SH-SY5Y (cell line): ENCODE measurements around the gene TFG.

Source experiments
- GATA2 ChIP-seq: IDR thresholded peaks from 2 replicates; pipeline ENCODE4 v1.6.1; 2011; ENCODE audit warnings: mild to moderate bottlenecking, low read depth, low read length
- GATA3 ChIP-seq: IDR thresholded peaks from 2 replicates; pipeline ENCODE4 v1.6.1; 2011; ENCODE audit warnings: low read depth, mild to moderate bottlenecking, low read length, moderate library complexity

DNA sequence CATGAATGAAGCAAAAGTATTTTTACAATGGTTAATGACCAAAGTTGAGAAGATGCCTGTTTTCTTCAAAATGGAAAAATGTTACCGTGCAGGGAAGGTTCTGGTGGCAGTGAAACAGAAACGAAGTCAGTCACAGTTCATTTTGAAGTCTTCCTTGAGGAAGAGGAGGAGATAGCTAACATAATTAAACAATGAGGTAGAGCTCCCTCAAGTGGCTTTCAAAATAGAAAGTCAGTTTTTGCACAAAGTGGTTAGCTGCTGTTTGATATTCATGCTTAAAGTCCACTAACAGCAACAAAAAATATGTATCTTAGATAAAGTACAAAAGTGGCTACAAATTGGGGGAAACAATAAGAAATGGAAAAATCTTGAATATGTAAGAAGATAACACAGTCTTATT, 87.3 kb downstream of the TFG start:
- TF ChIP-seq GATA2 (no peak), GATA3 (no peak)
